22Rv1 (cell line): ENCODE measurements around the gene BCL11A.

Experiments
- ZFX ChIP-seq: fragments of 450-650 bp; IDR thresholded peaks from 2 replicates; pipeline ENCODE4 v1.6.1; 2017; ENCODE audit warnings: antibody characterized with exemption, borderline replicate concordance
- TF ChIP-seq, protein P1 (sequence below): fragments of 450-650 bp; IDR thresholded peaks from 2 replicates; pipeline ENCODE4 v1.5.1; 2017; ENCODE audit warnings: mild to moderate bottlenecking

DNA sequence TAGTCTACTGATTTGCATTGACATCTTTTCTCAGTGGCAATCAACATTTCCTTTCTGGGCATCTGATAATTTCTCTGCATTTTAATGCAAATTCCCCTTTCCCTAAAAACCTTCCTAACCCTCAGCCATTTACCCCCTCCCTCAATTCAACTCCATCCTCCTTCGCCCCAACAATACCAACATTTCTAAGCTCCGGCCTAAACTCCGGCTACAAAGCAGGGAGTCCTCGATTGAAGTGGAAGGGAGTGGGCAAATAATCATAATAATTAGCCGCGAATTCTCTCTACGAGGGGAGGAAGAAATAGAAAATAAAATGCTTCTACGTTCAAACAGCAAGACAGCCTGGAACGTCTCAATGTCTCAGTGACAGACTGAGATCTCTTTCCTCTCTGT, 4.6 kb downstream of the BCL11A start:
- TF ChIP-seq, protein P1, sequence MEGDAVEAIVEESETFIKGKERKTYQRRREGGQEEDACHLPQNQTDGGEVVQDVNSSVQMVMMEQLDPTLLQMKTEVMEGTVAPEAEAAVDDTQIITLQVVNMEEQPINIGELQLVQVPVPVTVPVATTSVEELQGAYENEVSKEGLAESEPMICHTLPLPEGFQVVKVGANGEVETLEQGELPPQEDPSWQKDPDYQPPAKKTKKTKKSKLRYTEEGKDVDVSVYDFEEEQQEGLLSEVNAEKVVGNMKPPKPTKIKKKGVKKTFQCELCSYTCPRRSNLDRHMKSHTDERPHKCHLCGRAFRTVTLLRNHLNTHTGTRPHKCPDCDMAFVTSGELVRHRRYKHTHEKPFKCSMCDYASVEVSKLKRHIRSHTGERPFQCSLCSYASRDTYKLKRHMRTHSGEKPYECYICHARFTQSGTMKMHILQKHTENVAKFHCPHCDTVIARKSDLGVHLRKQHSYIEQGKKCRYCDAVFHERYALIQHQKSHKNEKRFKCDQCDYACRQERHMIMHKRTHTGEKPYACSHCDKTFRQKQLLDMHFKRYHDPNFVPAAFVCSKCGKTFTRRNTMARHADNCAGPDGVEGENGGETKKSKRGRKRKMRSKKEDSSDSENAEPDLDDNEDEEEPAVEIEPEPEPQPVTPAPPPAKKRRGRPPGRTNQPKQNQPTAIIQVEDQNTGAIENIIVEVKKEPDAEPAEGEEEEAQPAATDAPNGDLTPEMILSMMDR = no peak
- no peak for TF ChIP-seq ZFX
